ENCODE measurements around the gene NFIX. TPM values are rescaled to one million over a fixed set of nuclear protein-coding genes. Genes with fewer than 3 reads are reported as not detected.

The NFIX gene
- total and polyA plus RNA-seq, 2 of the 13 experiments (the other 11 are each of a cell fraction or from before 2014, with no cell fraction given) = 3.4 to 5.4 TPM

- BruUV-seq (replicated peaks) = no TSS peak
- H4K20me1 ChIP-seq (ENCODE audit: insufficient read depth, low read length) = no peaks in the 10 kb centered on the region; the same call in 1 of the 2 replicates
- POLR2A ChIA-PET = interaction anchor here (0.6 to 1.8 kb wide), 15 partner anchors 9 to 1135 kb away, joined by 3 to 25 read pairs (median 3); partner anchors contain the start of genes DNASE2, FARSA, GADD45GIP1 and GET3
- no peaks in the 10 kb centered on the region; a peak in 1 of 5 replicates for H3K27me3 ChIP-seq (ENCODE audit: control insufficient read depth in 1 of 2, insufficient read depth in 2 of 2, low read length in 2 of 2)
- H3K4me2 ChIP-seq (ENCODE audit: low read depth, low read length) = peak overlapping the region; percentile 74
- H3K36me3 ChIP-seq (replicated peaks in 1 of 2; ENCODE audit: control insufficient read depth in 1 of 2, insufficient read depth in 2 of 2, low read length in 2 of 2) = peaks cover 29 to 58% of the 10 kb centered on the region in 2 experiments
- H3K9me3 ChIP-seq (ENCODE audit: low read length) = no peaks in the 10 kb centered on the region
- peak overlapping the region; percentile 82 to 89 (median 84) for H3K4me3 ChIP-seq (replicated peaks in 1 of 3; ENCODE audit: insufficient read depth in 1 of 3, low read depth in 2 of 3, low read length in 3 of 3)
- WGBS (ENCODE audit: low lambda C conversion rate) = 0% methylated on average over 24 of the region's 40 CpGs
- intact Hi-C loops (cut with micrococcal nuclease; ENCODE audit: unreplicated experiment) (no loop called here), in situ Hi-C loops (cut with HindIII; ENCODE audit: extremely low pct_ligation_motif_present, low pct_unique_long_range_greater_than_20kb) (no loop called here)
- H3K9ac ChIP-seq (ENCODE audit: insufficient read depth, low read depth, low read length) = peak overlapping the region; percentile 91
- DNase-seq (ENCODE audit: low spot score) = peak; percentile 71
- ATAC-seq = peak; percentile 81
- H2AFZ ChIP-seq (ENCODE audit: low read length) = no peak overlapping the region
- CTCF ChIA-PET (ENCODE audit: low intra/inter-chr PET ratio, low total read pairs) = no interaction called here
- peaks cover 23% of the 10 kb centered on the region for H3K79me2 ChIP-seq (ENCODE audit: insufficient read depth, low read length)
- no peak for FAIRE-seq
- peaks cover 35% of the 10 kb centered on the region for H3K4me1 ChIP-seq (ENCODE audit: insufficient read depth, low read length)
- peak overlapping the region; percentile 91 for H3K27ac ChIP-seq (ENCODE audit: extremely low read length, insufficient read depth, low read length)
- TF ChIP-seq, protein P1, sequence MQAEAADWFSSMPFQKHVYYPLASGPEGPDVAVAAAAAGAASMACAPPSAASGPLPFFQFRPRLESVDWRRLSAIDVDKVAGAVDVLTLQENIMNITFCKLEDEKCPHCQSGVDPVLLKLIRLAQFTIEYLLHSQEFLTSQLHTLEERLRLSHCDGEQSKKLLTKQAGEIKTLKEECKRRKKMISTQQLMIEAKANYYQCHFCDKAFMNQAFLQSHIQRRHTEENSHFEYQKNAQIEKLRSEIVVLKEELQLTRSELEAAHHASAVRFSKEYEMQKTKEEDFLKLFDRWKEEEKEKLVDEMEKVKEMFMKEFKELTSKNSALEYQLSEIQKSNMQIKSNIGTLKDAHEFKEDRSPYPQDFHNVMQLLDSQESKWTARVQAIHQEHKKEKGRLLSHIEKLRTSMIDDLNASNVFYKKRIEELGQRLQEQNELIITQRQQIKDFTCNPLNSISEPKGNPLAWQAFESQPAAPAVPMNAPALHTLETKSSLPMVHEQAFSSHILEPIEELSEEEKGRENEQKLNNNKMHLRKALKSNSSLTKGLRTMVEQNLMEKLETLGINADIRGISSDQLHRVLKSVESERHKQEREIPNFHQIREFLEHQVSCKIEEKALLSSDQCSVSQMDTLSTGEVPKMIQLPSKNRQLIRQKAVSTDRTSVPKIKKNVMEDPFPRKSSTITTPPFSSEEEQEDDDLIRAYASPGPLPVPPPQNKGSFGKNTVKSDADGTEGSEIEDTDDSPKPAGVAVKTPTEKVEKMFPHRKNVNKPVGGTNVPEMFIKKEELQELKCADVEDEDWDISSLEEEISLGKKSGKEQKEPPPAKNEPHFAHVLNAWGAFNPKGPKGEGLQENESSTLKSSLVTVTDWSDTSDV (CRISPR knock-in tag; IDR thresholded peaks at IDR 0.05) = no peak
- TF ChIP-seq TCF7L2 (IDR thresholded peaks at IDR 0.05; ENCODE audit: low read depth, low read length) = no peak
- TF ChIP-seq DNMT3B (CRISPR knock-in tag; conservative IDR thresholded peaks at IDR 0.05) = no peak
- no peak for TF ChIP-seq ZBTB3 (CRISPR knock-in tag; IDR thresholded peaks at IDR 0.05; ENCODE audit: borderline replicate concordance, low read depth)
- no peak for TF ChIP-seq HCFC1 (IDR thresholded peaks at IDR 0.05; ENCODE audit: low read depth, low read length)
- peak; percentile 92 for TF ChIP-seq CHD2 (IDR thresholded peaks at IDR 0.05; ENCODE audit: low read depth, low read length)
- TF ChIP-seq ZSCAN31 (CRISPR knock-in tag; IDR thresholded peaks at IDR 0.05; ENCODE audit: low read depth) = no peak
- TF ChIP-seq RBM39 (IDR thresholded peaks at IDR 0.05; ENCODE audit: low read depth, low read length, poor library complexity, severe bottlenecking) = no peak
- 0 out of 2 replicates have a peak, but pooled peaks have one; percentile 5 for TF ChIP-seq ZNF850 (CRISPR knock-in tag; conservative IDR thresholded peaks at IDR 0.05)
- TF ChIP-seq GPN1 (CRISPR knock-in tag; IDR thresholded peaks at IDR 0.05; ENCODE audit: borderline replicate concordance) = no peak
- no peak for TF ChIP-seq ZNF251 (CRISPR knock-in tag; IDR thresholded peaks at IDR 0.05)
- TF ChIP-seq NR2F2 (IDR thresholded peaks at IDR 0.05; ENCODE audit: borderline replicate concordance, low read depth) = 0 out of 2 replicates have a peak, but pooled peaks have one; percentile 6
- no peak for TF ChIP-seq ZSCAN5A (CRISPR knock-in tag; IDR thresholded peaks at IDR 0.05; ENCODE audit: borderline replicate concordance)
- peak; percentile 56; the same call in 1 of the 2 replicates for TF ChIP-seq ZFX (CRISPR knock-in tag; IDR thresholded peaks at IDR 0.05; ENCODE audit: low read depth)
- TF ChIP-seq ZNF501 (CRISPR knock-in tag; IDR thresholded peaks at IDR 0.05) = no peak
- no peak for TF ChIP-seq AKAP8 (CRISPR knock-in tag; IDR thresholded peaks at IDR 0.05)
- TF ChIP-seq, protein P2, sequence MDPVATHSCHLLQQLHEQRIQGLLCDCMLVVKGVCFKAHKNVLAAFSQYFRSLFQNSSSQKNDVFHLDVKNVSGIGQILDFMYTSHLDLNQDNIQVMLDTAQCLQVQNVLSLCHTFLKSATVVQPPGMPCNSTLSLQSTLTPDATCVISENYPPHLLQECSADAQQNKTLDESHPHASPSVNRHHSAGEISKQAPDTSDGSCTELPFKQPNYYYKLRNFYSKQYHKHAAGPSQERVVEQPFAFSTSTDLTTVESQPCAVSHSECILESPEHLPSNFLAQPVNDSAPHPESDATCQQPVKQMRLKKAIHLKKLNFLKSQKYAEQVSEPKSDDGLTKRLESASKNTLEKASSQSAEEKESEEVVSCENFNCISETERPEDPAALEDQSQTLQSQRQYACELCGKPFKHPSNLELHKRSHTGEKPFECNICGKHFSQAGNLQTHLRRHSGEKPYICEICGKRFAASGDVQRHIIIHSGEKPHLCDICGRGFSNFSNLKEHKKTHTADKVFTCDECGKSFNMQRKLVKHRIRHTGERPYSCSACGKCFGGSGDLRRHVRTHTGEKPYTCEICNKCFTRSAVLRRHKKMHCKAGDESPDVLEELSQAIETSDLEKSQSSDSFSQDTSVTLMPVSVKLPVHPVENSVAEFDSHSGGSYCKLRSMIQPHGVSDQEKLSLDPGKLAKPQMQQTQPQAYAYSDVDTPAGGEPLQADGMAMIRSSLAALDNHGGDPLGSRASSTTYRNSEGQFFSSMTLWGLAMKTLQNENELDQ (CRISPR knock-in tag; IDR thresholded peaks at IDR 0.05; ENCODE audit: borderline replicate concordance) = no peak
- TF ChIP-seq KAT7 (CRISPR knock-in tag; IDR thresholded peaks at IDR 0.05; ENCODE audit: borderline replicate concordance) = 0 out of 2 replicates have a peak, but pooled peaks have one; percentile 10
These were observed 49.1 kb upstream of the NFIX start for GRCh38 chr19:12946092-12946721.
